GM18519 (cell line): ENCODE measurements around the gene ALS2CL.

Source experiments
- ATAC-seq: cut with Tn5 transposase; IDR thresholded peaks from one replicate; pipeline ENCODE4 v1.9.1; 2021; ENCODE audit warnings: mild to moderate bottlenecking, moderate library complexity; ENCODE audit not compliant: unreplicated experiment, low FRiP score

ALS2CL gene

DNA sequence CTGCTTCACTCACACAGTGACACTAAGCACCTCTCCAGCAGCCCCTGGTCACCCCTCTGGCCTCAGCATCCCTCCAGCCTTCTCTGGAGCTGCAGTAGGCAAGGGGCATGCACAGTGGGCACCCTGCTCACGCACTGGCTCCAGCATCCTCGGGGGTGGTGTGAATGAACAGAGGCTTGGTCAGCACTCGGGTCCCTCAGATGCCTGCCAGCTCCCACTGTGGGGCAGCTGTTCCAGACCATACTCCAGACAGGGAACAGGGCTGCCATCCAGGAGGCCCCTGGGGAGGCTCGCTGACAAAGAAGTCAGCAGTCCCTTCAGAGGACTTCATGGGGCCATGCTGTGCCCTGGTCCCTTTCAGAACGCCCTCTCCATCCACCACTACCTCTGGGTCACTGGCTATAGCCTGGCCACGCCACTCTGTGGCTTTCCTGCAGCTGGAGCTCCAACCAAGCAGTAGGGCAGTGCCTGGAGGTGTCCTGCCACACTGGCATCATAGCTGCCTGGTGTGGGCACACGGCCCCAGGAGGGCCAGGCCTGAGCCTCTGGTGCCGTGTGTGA is 26.3 kb downstream of the ALS2CL start:
- no peak for ATAC-seq

DNA sequence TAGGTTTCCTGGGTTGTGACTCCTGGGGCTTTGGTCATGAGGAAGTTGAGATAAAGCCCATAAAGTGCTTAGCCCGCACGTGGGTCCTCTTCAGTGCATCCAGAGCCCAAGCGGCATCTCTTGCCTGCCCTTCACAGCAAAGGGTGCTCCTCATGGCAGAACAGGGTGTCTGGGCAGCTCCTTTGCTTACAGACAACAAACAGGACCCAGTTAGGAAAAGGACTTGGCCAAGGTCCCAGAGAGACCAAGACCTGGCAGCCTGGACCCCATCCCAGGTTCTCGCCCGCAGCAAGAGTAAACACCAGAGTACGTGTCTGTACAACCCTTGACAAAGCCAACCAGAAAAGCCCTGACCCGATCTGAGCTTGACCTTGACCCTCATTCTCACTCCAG is 27.0 kb downstream of the ALS2CL start:
- ATAC-seq = no peak

DNA sequence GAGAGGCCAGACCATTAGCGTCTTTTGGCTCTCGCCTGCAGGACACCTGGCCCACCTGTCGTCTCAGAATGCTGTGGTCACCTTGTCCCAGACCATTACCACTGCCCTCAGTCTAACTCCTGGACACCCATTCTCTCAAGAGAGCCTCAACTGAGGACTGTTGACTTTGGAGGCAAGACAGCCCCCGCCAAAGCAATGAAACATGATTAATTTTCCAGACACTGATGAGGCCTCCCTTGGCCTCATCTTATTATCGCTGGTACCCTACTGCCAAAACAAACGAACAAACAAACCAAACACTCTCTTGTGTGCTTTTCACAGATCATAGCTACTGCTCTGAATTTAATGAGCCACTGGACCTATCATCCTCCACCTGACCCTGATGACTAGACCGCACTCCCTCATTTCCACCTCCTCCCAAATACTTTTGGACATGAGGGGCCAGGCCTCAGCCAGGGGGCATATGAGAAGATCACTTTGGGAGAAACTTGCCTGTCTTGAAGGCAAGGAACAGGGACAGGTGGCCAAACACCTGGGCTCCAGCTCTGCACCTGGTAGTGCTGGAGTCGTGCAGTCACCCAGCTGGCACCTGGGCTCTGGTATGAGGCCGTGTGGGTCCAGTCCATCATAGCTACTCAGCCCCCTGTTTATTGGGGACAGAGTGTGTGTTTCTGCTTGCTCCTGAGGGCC is 27.6 kb downstream of the ALS2CL start:
- ATAC-seq = no peak

- ATAC-seq = no peak
Measured at GRCh38 chr3:46664971-46665762, 28.3 kb downstream of the ALS2CL start.

GRCh38 chr3:46664188-46664970 is 29.1 kb downstream of the ALS2CL start:
- ATAC-seq = no peak

DNA sequence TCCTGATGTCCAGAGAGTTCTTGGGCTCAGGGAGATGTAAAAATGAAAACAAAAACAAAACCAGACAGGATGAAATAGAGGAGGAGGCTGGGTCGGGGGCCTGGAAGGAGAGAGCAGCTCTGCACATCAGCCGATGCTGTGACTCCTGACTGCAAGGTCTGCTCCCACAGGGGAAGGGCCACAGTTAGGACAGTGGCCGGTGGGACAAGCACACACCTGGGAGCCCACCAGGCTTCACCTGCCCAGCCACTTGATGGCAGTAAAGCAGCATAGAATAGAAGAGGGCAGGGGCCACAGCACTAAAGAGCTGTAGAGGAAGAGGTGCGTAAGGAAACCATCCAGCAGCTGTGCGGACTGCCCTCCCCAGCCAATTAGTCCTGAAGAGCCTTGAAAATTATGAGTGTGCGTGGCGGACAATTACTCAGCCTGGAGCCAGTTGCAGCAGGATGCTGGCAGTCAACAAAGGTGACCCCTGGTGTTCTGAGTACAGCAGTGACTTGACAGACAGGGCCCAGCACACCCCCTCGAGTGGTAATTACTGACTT is 29.8 kb downstream of the ALS2CL start:
- no peak for ATAC-seq

- no peak for ATAC-seq
Measured at GRCh38 chr3:46662771-46663551, 30.5 kb downstream of the ALS2CL start.

- no peak for ATAC-seq
Measured at GRCh38 chr3:46661776-46662766, 31.4 kb downstream of the ALS2CL start.

- ATAC-seq = no peak
Measured at GRCh38 chr3:46660543-46661523, 32.6 kb downstream of the ALS2CL start.

GRCh38 chr3:46660003-46660402 is 33.5 kb downstream of the ALS2CL start:
- no peak for ATAC-seq

DNA sequence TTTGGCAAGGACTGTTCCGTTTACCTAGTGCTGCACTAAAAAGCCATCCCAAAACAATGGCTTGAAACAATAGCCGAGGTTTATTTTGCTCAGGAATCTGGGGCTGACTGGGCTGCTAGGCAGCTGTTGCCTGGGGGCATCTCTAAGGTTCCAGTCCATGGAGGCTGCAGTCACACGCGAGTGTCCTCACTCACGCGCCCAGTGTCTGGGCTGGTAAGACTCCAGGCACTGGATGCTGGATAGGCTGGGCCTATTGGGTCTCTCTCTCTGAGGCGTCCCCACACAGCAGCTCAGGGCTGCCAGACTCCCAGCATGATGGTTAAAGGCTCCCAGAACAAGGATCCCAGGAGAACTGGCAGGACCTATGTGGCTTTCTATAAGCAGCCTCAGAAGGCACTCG is 34.2 kb downstream of the ALS2CL start:
- no peak for ATAC-seq

GRCh38 chr3:46656778-46657556 is 36.5 kb downstream of the ALS2CL start:
- no peak for ATAC-seq

GRCh38 chr3:46655271-46655670 is 38.2 kb downstream of the ALS2CL start:
- no peak for ATAC-seq

- ATAC-seq = no peak
Measured at GRCh38 chr3:46651084-46651483, 42.4 kb downstream of the ALS2CL start.

DNA sequence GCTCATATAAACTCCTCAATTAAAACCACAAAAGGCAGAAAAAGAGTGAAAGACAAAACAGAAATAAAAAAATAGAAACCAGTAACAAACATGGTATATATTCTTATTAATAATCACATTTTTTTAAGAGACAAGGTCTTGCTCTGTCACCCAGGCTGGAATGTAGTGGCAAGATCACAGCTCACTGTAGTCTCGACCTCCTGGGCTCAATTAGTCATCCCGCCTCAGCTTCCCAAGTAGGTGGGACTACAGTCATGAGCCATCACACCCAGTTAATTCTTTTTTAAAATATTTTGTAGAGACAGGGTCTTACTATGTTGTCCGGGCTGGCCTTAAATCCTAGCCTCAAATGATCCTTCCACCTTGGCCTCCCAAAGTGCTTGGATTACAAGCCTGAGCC is 44.0 kb downstream of the ALS2CL start:
- ATAC-seq = no peak

- no peak for ATAC-seq
Measured at GRCh38 chr3:46648096-46648495, 45.4 kb downstream of the ALS2CL start.

GRCh38 chr3:46646700-46647099 is 46.8 kb downstream of the ALS2CL start:
- ATAC-seq = no peak
